8988T (cell line): Measurements from ENCODE around the gene TANGO6.
"Not testable (repeated sequence)": the region's sequence is repeated elsewhere in the genome, so short reads cannot be mapped to it uniquely, and the experiment has no call there.

ENCODE experiments used
- DNase-seq: peaks from one replicate; pipeline ENCODE4 v3.0.0; 2011

Gene TANGO6

DNA sequence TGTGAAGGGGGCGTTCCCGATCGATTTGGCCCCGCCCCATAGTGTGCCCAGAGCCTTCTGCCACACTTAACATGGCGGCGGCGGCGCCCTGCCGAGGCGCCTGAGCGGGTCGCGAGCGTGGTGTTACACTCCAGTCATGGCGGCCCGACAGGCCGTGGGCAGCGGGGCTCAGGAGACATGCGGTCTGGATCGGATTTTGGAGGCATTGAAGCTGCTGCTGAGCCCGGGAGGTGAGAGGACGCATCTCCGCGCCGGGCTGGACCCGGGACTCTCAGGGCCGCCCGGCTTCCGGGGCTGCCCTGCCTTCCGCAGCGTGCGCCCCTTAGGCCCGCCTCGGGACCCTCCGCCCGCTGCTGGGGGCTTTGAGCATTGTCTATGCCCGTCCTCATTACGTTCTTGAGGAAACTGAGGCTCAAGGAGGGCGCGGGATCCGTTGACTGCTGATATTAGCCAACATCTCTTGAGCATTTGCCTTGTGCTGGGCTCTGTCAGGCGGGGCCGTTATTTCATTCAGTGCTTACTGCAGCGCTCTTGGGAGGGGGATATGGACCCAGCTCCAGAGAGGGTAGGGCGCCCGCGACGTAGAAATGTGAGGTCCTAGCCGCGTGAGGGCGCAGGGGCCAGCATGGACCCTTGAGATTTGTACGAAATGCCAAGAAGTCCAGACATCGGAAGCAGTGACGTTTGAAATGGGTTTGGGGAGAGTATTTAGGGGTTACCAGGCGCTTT lies at the start of gene TANGO6:
TANGO6 (plus strand) TSS at position 50 of the 729 bp plus-strand sequence; CDS start at position 137, 87 bp downstream.
- DNase-seq = peak; percentile 64

DNA sequence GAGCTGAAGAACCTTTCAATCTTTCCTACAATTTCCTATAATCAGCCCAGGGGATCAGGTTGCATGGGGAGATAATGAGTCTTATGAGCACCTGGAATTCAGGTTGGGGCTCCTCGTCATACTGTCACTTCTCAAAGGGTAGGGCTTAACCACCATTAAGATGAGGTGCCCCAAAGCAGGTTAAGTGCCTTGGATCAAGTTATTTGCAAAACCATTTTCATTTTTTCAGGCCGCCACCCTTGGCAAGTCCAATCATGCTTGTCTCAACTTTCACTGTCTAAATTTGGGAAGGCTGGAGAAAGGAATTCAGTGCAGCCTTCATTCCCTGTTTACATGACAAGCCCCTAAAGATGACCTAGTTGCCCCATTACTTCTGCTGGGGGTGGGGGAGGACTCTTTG lies 44.9 kb upstream of the TANGO6 start:
- DNase-seq = no peak

DNA sequence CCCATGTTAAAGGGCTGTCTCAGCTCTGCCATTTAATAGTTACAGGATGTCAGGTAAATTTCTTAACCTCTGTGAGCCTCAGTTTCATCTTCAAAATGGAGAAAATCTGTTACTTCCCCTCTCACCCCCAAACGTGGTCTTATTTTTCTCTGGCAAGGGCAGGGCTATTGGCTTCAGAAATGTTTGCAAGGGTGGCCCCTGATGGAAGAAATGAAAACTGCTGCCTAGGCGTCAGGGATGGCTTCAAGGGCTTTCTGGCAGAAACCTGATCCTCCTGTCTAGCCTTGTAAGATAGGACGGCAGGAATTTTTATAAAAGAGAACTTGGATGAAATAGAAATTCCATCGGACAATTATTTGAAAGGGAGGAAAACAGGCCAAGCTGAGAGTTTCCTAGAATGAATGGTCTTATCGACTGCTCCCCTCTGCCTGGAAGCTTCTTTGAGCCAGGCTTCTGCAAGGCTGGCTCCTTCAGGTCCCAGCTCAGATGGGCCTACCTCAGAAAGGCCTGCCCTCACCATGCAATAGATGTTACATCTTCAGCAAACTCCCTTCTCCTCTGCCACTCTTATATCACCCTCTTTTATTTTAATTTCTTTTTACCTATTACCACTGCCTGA lies 43.0 kb upstream of the TANGO6 start:
- peak; percentile 61 for DNase-seq

DNA sequence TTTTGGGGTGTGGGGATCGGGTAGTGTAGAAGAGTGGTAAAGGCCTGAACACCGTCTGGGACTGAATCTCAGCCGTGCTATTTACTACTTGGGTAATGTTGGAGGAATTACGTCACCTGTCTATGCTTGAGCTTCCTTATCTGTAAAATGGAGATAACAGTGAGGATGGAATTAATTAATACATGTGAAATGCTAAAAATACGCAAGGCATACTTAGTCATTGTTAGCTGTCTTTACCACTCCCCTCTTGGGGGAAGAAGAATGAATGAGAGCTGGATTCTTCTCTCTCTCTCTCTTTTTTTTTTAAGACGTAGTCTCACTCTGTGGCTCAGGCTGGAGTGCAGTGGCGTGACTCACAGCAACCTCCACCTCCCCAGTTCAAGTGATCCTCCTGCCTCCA lies 41.1 kb upstream of the TANGO6 start:
- no peak for DNase-seq

DNA sequence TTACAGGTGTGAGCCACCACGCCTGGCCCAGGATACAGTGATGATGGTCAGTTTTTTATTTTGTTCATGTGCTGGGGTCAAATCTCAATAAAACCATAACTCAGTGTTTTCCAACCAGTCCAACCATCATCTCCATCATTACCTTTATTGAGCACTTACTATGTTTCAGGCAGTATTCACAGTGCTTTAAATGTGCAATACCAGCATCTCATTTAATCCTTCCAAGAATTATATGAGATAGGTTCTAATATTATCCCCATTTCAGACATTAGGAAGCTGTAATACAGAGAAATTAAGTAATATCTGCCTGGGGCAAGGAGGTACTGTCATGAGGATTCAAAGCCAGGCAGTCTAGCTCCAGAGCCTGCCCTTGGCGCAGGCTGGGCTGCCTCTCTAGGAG lies 36.9 kb upstream of the TANGO6 start:
- no peak for DNase-seq

DNA sequence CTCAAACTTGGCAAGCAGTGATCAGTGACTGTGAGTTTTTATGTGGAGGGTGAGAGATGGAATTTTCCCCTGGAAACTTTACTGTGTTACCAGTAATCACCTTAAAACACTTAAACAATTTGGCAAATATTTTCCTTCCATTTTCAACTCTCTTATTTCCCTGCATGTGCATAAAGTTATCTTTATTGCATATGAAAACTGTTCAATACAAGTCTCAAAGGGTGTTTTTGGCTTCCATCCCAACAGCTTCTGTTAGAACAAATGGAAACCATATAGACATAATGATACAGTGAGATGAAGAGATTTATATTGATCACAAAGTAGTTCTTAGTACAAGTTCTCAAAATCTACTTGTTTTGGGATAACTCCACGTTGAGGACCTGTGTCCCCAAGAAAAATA lies 36.4 kb upstream of the TANGO6 start:
- no peak for DNase-seq

DNA sequence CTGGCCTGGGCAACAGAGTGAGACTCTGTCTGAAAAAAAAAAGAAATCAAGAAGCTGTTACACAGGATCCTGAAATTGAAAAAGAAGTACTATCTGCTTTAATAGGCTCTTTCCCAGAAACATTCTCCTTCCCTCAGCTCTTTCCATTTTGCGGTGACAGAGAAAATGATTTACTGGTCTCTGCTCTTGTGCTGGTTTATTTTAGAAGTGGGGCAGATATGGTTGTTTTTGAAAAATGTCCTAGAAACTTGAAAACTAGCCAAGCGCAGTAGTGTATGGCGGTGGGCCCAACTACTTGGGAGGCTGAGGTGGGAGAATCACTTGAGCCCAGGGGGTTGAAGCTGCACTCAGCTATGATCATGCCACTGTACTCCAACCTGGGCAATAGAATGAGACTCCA lies 28.8 kb upstream of the TANGO6 start:
- DNase-seq = no peak

DNA sequence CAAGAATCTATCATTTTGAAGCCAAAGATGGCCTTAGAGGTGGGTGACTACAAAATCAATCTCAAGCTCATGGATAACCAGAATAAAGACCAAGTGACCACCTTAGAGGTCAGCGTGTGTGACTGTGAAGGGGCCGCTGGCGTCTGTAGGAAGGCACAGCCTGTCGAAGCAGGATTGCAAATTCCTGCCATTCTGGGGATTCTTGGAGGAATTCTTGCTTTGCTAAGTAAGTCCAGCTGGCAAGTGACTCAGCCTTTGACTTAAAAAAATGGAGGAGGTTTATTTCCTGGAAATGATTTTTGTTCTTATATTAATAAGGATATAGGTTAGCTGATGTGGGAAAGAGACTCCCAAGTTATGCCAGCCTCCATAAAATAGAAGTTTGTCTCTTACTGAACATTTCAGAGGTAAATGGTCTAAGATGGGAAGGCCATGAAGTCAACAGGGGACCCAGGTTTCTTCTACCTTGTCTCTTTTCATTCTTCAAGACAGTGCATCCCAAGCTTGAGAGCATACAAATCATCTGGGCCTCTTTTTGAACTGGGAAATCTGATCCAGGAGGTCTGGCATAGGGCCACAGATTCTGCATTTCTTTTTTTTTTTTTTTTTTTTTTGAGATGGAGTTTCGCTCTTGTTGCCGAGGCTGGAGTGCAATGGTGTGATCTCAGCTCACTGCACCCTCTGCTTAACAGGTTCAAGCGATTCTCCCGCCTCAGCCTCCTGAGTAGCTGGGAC lies 19.8 kb upstream of the TANGO6 start:
- DNase-seq = peak; percentile 61

DNA sequence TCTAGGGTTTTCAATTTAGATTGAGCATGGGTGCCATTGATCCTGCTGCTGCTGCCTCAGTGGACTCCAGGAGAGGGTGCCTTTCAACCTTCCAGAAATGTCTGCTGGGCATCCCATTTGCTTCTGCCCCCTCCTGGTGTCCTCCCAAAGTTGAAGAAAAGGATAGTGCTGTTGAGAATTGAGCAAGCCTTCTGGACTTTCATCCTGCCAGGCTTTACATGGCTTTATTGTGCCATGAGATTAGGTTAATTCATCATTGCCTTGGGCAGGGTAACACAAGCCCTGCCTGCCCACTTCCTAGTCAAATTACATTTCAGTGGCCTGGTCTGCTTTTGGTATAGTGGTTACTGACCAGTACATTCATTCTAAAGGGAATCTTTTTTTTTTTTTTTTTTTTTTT lies 17.9 kb upstream of the TANGO6 start:
- no peak for DNase-seq

DNA sequence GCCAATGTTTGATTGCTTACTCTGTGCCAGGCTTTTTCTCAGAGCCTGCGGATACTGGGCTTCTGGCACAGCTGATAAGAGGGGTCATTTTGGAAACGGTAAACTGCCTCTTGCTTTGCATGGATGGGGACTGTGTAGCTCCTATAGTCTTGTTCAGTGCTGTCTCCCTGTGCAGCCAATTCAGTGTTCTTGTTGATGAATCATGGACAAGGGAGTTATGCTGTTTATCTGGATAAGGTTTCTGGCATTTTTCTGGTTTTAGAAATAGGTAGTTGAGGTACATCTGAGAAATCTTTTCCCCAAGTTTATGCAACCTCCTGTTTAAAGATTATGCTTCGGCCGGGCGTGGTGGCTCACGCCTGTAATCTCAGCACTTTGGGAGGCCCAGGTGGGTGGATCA lies 16.7 kb upstream of the TANGO6 start:
- DNase-seq = no peak

DNA sequence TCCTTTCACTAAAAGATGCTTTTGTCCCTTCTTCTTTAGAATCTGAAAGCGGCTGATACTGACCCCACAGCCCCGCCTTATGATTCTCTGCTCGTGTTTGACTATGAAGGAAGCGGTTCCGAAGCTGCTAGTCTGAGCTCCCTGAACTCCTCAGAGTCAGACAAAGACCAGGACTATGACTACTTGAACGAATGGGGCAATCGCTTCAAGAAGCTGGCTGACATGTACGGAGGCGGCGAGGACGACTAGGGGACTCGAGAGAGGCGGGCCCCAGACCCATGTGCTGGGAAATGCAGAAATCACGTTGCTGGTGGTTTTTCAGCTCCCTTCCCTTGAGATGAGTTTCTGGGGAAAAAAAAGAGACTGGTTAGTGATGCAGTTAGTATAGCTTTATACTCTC lies 10.1 kb upstream of the TANGO6 start:
- no peak for DNase-seq

DNA sequence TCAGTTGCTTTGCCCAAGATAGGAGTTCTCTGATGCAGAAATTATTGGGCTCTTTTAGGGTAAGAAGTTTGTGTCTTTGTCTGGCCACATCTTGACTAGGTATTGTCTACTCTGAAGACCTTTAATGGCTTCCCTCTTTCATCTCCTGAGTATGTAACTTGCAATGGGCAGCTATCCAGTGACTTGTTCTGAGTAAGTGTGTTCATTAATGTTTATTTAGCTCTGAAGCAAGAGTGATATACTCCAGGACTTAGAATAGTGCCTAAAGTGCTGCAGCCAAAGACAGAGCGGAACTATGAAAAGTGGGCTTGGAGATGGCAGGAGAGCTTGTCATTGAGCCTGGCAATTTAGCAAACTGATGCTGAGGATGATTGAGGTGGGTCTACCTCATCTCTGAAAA lies 8.8 kb upstream of the TANGO6 start:
- DNase-seq = no peak

DNA sequence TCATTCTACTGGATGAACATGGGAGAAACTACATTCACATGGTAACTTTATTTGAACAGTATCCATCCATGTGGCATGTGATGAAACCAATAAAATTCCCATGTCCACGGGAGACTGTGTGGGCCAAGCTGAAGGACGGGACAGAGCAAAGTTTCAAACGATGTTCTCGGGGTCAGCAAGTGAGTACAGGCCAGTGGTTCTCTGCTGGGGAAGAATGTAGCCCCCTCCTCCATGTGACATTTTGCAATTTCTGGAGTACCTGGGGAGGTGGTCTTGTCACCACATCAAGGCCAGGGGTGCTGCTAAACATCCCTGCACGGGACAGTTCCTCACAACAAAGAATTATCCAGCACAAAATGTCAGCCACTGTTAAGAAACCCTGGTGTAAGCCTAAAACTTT lies 7.4 kb upstream of the TANGO6 start:
- no peak for DNase-seq

DNA sequence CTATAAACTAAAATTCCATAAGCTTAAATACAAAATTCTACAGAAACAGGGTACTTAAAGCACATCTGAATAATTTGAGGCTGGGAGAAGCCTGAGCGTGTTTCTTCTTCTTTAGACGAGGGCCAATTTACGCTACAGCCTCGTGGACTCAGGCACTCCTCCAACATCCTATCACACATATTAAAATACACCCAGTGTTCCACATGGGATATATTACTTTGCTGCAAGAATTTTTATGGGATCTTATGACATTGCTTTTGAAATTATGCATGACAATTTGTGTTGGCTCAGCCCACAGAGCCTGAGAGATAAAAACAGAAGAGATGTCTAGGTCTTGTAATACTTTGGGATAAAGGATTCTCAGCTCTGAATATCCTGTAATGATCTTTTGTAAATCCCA lies 3.5 kb upstream of the TANGO6 start:
- DNase-seq = no peak

DNA sequence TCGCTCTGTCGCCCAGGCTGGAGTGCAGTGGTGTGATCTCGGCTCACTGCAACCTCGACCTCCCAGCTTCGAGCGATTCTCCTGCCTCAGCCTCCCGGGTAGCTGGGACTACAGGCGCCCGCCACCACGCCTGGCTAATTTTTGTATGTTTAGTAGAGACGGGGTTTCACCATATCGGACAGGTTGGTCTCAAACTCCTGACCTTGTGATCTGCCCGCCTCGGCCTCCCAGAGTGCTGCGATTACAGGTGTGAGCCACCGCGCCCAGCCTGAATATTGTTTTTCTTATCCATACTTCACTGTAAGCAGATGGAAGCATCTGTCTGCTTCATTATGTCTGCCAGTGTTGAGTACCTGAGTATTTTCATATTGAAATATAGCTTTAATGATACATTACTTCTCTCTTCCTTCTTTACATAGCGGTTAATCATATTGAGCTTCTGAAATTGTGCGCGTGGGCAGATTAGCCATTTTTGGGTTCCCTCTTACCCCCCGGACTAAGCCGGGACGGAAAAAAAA lies 308 bp upstream of the TANGO6 start:
- not testable (repeated sequence) for DNase-seq

DNA sequence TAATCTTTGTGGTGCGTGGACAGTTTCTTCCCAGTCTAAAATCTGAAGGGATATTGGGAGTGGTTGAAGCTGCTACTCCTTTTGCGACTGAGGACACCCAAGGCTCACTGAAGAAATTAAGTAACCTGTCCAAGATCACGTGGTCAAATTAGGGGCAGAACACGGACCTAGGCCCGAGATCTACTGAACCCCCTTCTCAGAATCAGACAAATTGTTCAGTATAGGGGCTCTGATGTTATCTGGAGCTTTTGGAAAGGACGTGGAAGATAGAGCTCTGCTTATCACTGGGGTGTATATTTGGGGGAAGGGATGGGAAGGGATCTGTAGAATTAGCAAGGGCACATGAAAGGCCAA lies 857 bp downstream of the TANGO6 start:
- no peak for DNase-seq

DNA sequence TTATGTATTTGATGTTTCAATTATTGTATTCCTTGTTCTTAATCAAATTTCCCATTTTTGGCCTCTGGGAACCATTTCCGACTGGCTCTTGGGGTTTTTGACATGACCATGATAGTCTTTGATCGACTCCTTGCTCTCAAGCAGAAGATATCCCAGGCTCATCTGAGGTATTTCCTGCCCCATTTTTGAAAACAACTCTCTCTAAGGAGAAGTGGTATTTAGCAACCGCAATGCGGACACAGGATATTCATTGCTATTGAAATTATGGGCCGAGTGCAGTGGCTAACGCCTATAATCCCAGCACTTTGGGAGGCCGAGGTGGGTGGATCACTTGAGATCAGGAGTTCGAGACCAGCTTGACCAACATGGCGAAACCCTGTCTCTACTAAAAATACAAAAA lies 5.5 kb downstream of the TANGO6 start:
- DNase-seq = no peak

DNA sequence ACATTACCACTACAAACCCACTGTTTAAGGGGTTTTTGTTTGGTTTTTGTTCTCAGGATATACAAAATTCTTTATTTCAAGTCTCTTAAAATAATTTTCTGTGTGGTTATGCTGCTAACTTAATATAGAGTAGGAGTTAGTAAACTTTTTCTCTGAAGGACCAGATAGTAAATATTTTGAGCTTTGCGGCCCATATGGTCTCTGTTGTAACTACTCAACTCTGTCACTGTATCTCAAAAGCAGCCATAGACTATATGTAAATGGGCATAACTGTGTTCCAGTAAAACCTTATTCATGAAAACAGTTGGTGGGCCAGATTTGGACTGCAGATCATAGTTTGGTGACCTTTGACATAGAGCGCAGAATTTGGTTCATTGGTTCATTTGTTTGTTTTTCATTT lies 7.2 kb downstream of the TANGO6 start:
- DNase-seq = no peak

DNA sequence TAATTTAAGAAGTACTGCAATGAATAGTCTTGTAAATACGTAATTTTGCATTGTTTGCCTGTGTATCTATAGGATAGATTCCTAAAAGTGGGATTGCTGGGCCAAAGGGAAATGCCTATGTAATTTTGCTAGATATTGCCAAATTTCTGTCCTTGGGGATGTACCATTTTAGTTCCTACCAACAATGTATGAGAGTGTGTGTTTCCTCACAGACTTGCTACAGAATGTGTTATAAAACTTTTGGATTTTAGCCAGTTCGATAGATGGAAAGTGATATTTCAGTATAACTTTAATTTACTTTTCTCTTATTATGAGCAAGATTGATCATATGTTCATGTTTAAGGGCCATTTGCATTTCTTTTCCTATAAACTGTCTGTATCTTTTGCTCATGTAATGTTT lies 8.3 kb downstream of the TANGO6 start:
- DNase-seq = no peak

DNA sequence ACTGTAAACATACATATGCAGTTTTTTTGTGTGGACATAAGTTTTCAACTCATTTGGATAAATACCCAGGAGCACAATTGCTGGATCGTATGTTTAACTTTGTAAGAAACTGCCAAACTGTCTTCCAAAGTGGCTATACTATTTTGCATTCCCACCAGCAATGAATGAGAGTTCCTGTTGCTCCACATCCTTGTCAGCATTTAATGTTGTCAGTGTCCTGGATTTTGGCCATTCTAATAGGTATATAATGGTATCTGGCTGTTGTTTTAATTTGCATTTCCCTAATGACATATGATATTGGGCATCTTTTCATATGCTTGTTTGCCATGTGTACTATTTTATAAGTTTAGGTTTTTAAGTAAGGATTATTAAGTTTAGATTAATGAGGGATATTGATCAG lies 14.1 kb downstream of the TANGO6 start:
- no peak for DNase-seq

DNA sequence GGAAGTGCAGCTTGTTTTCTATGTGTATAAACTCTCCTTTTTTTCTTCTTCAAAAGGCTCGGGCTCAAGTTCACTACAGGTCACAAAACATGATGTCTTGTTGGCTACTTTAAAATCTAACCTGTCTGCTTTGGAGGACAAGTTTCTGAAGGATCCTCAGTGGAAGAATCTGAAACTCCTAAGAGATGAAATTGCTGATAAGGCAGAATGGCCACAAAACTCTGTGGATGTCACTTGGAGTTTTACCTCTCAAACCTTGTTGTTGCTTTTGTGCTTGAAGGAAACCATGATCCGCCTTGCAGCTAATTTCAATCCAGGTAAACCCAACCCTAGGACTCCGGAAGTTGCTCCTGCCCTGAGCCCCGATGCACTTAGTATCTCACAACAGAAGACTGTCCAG lies 16.5 kb downstream of the TANGO6 start:
- no peak for DNase-seq

DNA sequence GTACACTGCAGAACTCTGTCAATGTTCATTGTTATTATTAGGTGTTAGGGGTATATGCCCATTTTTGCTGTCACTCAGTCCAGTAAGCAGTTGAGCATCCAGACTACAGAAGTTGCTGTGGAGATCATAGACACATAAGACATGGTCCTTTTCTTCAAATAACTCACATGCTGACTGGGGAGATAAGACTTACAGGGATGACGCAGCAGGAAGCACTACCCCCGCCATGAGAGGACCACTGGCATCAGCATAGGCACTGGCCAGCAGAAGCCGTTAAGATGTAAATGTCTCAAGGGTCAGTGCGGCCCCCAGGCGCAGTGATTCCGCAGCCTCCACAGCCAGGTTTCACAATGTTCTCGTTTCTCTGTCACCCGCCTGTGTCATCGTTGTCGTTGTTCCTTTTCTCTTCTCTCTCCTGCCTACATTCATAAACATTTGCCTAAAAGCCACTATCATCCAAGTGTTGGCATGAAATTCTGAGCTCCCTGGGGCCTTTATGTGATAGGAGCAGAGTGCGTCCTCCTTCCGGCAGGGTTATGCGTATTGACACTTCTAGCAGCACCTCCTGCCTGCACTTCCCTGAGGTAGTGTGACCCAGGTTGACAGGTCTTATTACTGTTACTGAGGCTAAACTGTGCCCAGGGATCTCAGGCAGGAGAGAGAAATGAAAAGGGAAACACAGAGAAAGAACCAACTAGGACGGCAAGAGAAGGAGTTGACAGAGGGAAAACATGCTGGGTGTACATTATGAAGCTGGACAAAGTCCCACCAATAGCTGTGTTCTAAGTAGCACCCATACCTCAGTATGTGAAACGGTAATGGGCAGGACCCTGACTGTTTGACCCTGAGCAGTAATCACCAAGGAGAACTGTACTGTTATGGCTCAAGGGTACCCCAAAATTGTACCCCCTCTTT lies 17.9 kb downstream of the TANGO6 start:
- DNase-seq = no peak

DNA sequence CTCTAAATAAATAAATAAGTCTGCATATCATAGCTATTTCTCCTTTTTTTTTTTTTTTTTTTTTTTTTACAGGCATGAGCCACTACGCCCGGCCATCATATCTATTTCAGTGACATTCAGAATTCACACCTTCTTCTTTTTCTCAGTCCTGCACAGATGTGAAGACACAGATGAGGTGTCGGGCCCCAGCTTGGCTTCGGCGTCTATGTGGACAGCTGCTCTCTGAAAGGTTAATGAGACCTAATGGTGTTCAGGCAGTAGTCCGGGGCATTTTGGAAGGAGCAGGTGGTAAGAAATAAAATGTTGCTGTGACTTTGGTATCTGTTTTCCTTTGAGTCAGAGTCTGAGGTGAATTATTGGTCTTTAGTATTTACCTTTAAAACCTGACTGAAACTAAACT lies 23.6 kb downstream of the TANGO6 start:
- DNase-seq = no peak
